IPS DF 6.9 (cell line): ENCODE results near the gene RTP2.

ENCODE experiments used
- DNase-seq: peaks from one replicate; pipeline ENCODE4 v3.0.0-alpha.2; 2013; ENCODE audit warnings: low read depth, low spot score
- H3K27ac ChIP-seq: one replicate; pipeline ENCODE4 v1.5.1; 2013; ENCODE audit warnings: low read length, control low read depth
- H3K27me3 ChIP-seq: 2 replicates; pipeline ENCODE4 v1.6.1; 2013; ENCODE audit warnings: mild to moderate bottlenecking, low read length; ENCODE audit not compliant: control insufficient read depth, insufficient read depth
- H3K36me3 ChIP-seq: 2 replicates; pipeline ENCODE4 v1.6.1; 2013; ENCODE audit warnings: low read length; ENCODE audit not compliant: control insufficient read depth, insufficient read depth
- H3K4me1 ChIP-seq: 2 replicates; pipeline ENCODE4 v1.6.1; 2013; ENCODE audit warnings: low read length; ENCODE audit not compliant: control insufficient read depth, insufficient read depth
- H3K4me3 ChIP-seq: 2 replicates; pipeline ENCODE4 v1.5.1; 2013; ENCODE audit warnings: mild to moderate bottlenecking, low read length
- H3K9me3 ChIP-seq: 2 replicates; pipeline ENCODE4 v1.6.1; 2013; ENCODE audit warnings: low read length, inconsistent platforms; ENCODE audit not compliant: control insufficient read depth, insufficient read depth
- WGBS: extraction: QIAGEN DNeasy Blood & Tissue Kit; methylation state at CpG from one replicate; pipeline ENCODE4 v1.1.7; 2013; ENCODE audit warnings: mixed read lengths, missing lambda C conversion rate; ENCODE audit not compliant: insufficient read length, insufficient coverage; 5-methylcytosine and 5-hydroxymethylcytosine counted together

Gene RTP2

DNA sequence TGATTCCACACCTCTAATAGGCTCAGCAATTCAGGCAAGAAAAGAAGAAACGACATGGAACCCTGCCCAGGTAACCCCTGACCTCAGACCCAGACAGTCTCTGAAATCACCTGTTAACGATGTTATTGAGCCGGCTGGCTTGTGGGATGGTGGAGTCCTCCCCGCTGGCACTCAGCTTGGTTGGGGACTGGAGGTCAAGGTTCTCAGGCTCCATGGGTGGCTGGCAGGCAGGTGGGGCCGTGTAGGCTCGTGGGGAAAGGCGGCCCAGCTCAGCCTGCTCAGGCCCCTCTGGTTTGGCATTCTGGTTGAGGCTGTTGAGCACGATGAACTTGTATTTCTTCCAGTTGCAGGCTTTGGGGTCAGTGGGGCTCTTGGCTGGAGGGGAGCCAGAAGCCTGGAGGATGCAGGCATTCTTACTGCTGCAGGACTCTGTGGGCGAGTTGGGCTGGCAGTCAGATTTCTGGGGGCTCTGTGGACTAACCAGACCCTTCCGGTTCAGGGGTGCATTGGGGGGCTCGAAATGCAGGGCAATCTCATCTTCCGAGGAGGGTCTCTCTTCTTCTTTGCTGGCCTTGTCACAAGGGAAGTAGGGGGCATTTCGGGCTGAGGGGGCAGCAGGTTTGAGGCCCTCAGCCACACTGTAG is 26.7 kb upstream of the RTP2 start:
- no peak overlapping the region for H3K4me3 ChIP-seq
- no peaks in the 10 kb centered on the region for H3K4me1 ChIP-seq
- peaks cover 36% of the 10 kb centered on the region for H3K36me3 ChIP-seq
- H3K27me3 ChIP-seq = no peaks in the 10 kb centered on the region
- WGBS = no CpG with 5 or more reads among the region's 13 CpGs
- no peak overlapping the region for H3K27ac ChIP-seq
- no peak for DNase-seq
- H3K9me3 ChIP-seq = no peaks in the 10 kb centered on the region

DNA sequence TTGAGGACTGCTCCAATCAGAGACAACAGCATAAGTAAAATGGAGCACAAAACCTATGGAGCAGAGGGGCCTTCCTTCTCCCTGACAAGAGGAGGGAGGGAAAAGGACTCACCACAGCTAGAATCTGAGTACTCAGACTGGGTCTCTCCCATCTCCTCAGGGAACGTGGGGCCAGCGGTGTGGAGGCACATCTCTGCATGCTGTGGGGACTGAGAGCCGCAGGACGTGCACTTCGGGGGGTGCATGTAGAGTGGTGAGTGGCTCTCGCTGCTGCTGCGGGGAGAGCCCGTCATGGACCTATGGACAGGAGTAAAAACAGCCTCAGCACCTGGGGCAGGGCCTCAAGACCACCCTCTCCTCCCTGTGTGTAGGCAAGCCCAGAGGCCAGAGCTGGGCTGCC is 25.9 kb upstream of the RTP2 start:
- H3K4me3 ChIP-seq = no peak overlapping the region
- no peak for DNase-seq
- H3K4me1 ChIP-seq = no peaks in the 10 kb centered on the region
- peaks cover 36% of the 10 kb centered on the region for H3K36me3 ChIP-seq
- no peaks in the 10 kb centered on the region for H3K9me3 ChIP-seq
- no peak overlapping the region for H3K27ac ChIP-seq
- no CpG with 5 or more reads among the region's 8 CpGs for WGBS
- H3K27me3 ChIP-seq = no peaks in the 10 kb centered on the region

DNA sequence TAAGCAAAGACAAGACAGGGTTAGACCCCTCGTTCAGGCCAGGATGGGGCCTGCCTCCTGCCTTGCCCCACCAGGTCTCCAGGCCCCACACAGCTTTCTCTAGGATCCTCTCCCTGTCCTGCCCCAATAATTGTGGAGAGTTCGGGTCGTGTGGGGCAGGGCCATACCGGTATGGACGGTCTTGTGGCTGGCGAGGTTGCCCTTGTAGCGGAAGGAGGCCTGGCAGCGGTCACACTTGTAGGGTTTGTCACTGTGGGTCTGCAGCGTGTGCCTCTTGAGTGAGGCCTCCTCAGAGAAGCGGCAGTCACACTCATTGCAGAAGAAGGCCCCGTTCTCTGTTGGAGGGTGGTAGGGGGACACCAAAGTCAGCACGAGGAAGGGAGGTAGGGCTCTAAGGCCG is 24.2 kb upstream of the RTP2 start:
- peaks cover 42% of the 10 kb centered on the region for H3K36me3 ChIP-seq
- H3K27me3 ChIP-seq = no peaks in the 10 kb centered on the region
- H3K27ac ChIP-seq = no peak overlapping the region
- DNase-seq = no peak
- WGBS = no CpG with 5 or more reads among the region's 13 CpGs
- H3K4me1 ChIP-seq = peaks cover 1% of the 10 kb centered on the region; the same call in 1 of the 2 replicates
- no peaks in the 10 kb centered on the region for H3K9me3 ChIP-seq
- H3K4me3 ChIP-seq = no peak overlapping the region

DNA sequence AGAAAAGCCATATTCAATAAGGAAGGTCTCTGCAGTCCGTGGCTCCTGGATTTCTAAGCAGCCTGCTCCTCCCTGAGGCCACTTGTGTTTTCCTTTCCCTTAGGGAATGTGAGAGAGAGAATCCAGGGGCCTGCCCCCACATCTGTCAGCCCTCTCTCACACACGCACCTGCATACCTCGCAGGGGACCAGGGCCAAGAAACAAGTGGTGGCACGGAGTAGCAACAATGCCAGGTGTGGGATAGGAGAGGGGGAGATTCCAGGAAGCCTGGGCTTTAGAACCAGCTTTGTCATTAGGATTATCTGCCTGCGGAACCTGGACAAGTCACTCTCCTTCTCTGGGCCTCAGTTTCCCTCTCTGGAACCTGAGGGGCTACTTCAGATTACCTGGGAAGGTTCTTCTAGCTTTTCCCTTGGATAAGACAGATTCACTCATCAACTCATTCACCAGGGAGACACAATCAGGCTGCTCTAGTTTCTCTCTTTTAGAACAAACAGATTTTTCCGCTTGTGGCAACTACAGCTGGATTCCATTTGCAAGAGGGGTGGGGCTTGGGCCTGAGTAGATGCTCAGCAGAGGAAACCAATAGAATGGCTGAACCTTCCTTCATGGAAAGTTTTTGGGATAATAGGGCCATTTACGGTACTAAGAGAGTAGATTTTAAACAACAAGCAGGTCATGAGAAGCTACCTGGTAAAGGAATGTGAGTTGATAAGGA is 23.5 kb upstream of the RTP2 start:
- Histone ChIP-seq H3K27ac (no peak overlapping the region), H3K36me3 (peaks cover 41% of the 10 kb centered on the region), H3K4me1 (peaks cover 1% of the 10 kb centered on the region; the same call in 1 of the 2 replicates), H3K9me3 (no peaks in the 10 kb centered on the region), H3K4me3 (no peak overlapping the region), H3K27me3 (no peaks in the 10 kb centered on the region)
- no peak for DNase-seq
- no CpG with 5 or more reads among the region's 7 CpGs for WGBS

DNA sequence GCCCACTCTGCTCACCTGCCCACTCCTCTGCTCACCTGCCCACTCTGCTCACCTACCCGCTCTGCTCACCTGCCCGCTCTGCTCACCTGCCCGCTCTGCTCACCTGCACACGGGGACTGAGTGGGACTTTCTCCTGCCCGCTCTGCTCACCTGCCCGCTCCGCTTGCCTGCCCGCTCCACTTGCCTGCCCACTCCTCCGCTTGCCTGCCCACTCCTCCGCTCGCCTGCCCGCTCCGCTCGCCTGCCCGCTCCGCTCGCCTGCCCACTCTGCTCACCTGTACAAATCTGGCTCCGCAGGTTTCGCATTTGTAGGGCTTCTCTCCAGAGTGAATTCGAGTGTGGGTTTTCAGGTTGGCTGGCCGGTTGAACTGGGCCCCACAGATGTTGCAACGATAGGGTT is 22.9 kb upstream of the RTP2 start:
- Histone ChIP-seq H3K27ac (no peak overlapping the region), H3K36me3 (peaks cover 37% of the 10 kb centered on the region)
- WGBS = no CpG with 5 or more reads among the region's 22 CpGs

DNA sequence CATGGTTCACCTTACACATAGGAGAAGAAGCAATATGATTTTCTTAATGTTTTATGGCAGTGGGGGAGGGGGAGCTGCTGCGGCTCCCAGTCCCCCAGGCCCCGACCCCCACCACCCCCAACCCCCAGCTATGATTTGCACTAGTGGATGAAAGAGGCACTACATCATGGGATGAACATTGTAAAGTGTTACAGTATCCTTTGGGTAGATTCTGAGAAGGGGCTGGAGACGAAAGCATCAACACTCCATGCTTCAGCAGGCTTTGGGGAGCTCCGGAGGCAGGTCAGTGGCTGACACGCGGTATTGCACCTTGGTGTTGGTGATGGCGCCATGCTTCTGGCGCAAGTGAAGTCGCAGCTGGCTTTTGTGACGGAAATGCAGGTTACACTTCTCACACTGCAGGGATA is 19.9 kb upstream of the RTP2 start:
- Histone ChIP-seq H3K36me3 (peaks cover 21% of the 10 kb centered on the region), H3K9me3 (no peaks in the 10 kb centered on the region), H3K27ac (no peak overlapping the region), H3K4me3 (no peak overlapping the region), H3K4me1 (peaks cover 4% of the 10 kb centered on the region), H3K27me3 (no peaks in the 10 kb centered on the region)
- no peak for DNase-seq
- WGBS = no CpG with 5 or more reads among the region's 10 CpGs

More for the DNA sequence above, 22.9 kb upstream of the RTP2 start:
- H3K9me3 ChIP-seq = no peaks in the 10 kb centered on the region
- H3K4me1 ChIP-seq = peaks cover 1% of the 10 kb centered on the region; the same call in 1 of the 2 replicates
- no peak for DNase-seq
- no peaks in the 10 kb centered on the region for H3K27me3 ChIP-seq
- H3K4me3 ChIP-seq = no peak overlapping the region

DNA sequence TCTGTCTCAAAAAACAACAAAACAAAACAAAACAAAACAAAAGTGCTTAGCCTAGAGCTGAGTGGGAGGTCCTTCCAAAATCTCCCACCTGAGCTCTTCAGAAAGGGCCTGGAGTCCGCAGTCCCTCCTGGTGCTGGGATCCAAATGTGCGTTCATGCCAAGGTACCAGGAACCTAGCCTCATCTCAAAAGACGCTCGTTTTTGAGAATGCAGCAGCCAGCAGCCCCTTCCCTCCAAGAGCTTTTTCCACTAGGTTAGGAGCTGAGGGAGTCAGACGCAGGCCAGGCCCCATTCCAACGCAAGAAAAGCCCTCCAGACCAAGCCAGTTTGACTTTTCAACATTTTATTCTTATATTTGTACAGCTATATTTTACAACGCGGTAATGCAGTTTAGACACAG is 18.7 kb upstream of the RTP2 start:
- DNase-seq = no peak
- H3K27me3 ChIP-seq = no peaks in the 10 kb centered on the region
- H3K9me3 ChIP-seq = no peaks in the 10 kb centered on the region
- no peak overlapping the region for H3K4me3 ChIP-seq
- H3K36me3 ChIP-seq = peaks cover 15% of the 10 kb centered on the region
- H3K4me1 ChIP-seq = peaks cover 4% of the 10 kb centered on the region
- H3K27ac ChIP-seq = no peak overlapping the region
- no CpG with 5 or more reads among the region's 8 CpGs for WGBS

DNA sequence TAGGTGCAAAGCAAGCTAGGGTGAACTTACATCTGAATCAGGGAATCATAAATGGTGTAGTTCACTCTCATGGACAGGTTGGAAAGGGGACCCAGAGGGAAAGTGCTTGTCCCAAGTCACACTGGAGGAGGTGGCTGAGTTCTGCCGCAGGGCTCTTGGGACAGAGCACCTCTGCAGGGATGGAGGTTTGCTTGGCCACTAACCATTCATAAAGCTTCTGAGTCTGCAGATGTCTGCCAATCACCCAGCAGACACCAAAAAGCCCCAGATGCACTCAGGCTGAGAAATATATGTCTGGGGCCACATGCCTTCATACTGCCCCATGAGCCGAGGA is 17.9 kb upstream of the RTP2 start:
- no peak for DNase-seq
- no peak overlapping the region for H3K27ac ChIP-seq
- no peaks in the 10 kb centered on the region for H3K27me3 ChIP-seq
- WGBS = no CpG with 5 or more reads among the region's 2 CpGs
- peaks cover 15% of the 10 kb centered on the region for H3K36me3 ChIP-seq
- no peaks in the 10 kb centered on the region for H3K9me3 ChIP-seq
- H3K4me1 ChIP-seq = peaks cover 4% of the 10 kb centered on the region
- H3K4me3 ChIP-seq = no peak overlapping the region

DNA sequence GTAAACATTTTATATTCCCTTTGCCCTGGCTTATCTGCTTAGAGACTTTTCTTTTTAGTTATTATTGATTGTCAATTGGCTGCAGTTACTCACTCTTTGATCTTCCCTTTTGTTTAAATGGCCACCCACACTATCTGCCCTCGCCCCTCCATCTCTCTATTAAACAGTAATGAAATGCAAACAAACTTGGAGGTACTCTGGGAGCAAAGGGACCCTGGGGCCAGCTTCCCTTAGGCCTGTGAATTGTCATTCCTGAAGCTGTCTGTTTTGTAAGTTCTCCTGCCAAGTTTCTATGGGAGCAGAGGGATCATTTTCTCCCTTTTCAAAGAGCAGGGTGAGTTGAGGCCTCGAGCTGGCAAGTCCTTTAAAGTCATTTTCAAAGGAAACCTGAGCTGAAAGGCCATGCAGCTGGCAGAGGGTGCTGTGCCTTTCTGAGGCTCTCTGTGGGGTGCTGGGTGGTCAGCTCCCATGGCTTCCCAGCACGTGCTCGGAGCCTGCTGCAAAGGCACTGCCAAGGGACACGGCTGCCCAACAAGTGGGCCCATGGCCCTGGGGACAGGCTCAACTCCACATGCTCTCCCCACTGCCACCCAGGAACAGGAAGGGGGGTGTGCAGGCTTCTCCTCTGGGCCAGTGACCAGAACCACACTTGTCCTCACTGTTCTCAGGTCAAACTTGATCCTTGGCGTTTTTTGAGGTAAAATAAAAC is 17.4 kb upstream of the RTP2 start:
- H3K9me3 ChIP-seq = no peaks in the 10 kb centered on the region
- H3K36me3 ChIP-seq = peaks cover 10% of the 10 kb centered on the region
- no peaks in the 10 kb centered on the region for H3K27me3 ChIP-seq
- H3K4me3 ChIP-seq = no peak overlapping the region
- WGBS = no CpG with 5 or more reads among the region's 6 CpGs
- H3K4me1 ChIP-seq = peaks cover 4% of the 10 kb centered on the region
- no peak overlapping the region for H3K27ac ChIP-seq
- no peak for DNase-seq

DNA sequence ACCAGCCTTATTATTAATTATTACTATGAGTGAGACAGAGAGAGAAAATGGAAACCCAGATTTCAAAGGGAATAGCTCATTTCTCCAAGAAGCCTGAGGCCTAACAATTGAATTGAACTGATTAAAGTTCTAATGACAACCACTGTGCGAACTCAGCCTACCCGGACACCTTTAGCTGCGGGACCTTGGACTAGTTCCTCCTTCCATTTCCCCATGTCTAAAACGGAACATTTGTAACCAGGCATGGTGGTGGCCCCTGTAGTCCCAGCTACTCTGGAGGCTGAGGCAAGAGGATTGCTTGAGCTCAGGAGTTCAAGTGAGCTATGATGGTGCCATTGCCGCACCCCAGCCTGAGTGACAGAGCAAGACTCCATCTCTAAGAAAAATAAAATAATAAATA is 16.4 kb upstream of the RTP2 start:
- H3K27me3 ChIP-seq = no peaks in the 10 kb centered on the region
- peaks cover 4% of the 10 kb centered on the region for H3K4me1 ChIP-seq
- H3K36me3 ChIP-seq = peaks cover 5% of the 10 kb centered on the region; the same call in 1 of the 2 replicates
- whole genome bisulfite sequencing = no CpG with 5 or more reads among the region's 5 CpGs
- no peak for DNase-seq
- H3K9me3 ChIP-seq = no peaks in the 10 kb centered on the region
- H3K4me3 ChIP-seq = no peak overlapping the region
- no peak overlapping the region for H3K27ac ChIP-seq
